ENCODE measurements around the gene ORC2.
A peak's percentile ranks its signal among the peaks of the same experiment; 100 is the strongest.

The ORC2 gene

GRCh38 chr2:200861617-200862155, 101.8 kb downstream of the ORC2 start:
- no peak for DNase-seq (ENCODE audit: low read depth in 2 of 2)

GRCh38 chr2:200860092-200860795, 103.2 kb downstream of the ORC2 start:
- peak in 1 of 2 experiments; percentile 32 for DNase-seq (ENCODE audit: low read depth in 2 of 2)
